ENCODE measurements around the gene SLC19A1. TPM values are rescaled to one million over a fixed set of nuclear protein-coding genes. Genes with fewer than 3 reads are reported as not detected.

The SLC19A1 gene
- 5.2 and 8.2 TPM in 2 replicates for total RNA-seq
- 9.8 TPM for polyA plus RNA-seq (2012)

DNA sequence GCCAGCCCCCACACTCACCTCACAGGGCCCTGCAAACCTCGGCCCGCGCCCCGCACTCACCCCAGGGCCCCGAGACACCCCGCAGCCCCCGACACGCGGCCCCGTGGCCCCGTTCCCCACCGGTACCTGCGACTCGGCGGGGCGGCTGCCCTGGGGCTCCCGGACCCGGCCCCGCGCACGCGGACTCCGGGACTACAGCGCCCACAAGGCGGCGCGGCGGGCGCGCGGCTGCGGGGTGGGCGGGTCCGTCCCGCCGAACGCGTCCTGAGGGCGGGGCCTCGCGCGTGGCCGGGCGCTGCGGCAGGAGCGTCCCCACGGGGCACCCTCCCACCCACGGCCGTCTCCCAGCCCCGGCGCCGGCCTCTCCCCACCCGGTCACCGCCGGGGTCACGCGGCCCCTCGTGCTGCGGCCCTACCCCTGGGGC, at the start of gene SLC19A1:
Gene SLC19A1 (minus strand): TSS at position 199 of the 425 bp plus-strand sequence. CDS start 4,481 bp downstream, outside the sequence.
- DNase-seq (ENCODE audit: low read depth), result peak; percentile 62

DNA sequence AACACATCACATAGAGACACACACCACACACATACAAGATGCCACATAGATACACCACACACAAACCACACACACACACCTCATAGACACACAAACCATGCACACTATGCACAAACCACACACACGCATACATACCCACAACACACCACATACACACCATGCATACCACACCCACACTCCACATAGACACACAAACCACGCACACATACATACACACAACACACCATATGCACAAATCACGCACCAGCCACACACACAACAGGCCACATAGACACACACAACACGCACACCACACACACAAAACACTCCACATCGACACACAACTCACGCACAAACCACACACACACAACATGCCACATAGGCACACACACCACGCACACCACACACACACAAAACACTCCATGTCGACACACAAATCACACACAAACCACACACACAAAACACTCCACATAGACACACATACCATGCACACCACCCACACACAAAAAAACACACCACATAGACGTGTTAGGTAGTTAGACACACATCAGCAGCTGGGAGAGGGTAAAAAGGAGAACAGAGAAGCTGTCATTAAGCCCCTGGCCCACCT, 49.5 kb upstream of the SLC19A1 start:
- DNase-seq (ENCODE audit: low read depth), result no peak

DNA sequence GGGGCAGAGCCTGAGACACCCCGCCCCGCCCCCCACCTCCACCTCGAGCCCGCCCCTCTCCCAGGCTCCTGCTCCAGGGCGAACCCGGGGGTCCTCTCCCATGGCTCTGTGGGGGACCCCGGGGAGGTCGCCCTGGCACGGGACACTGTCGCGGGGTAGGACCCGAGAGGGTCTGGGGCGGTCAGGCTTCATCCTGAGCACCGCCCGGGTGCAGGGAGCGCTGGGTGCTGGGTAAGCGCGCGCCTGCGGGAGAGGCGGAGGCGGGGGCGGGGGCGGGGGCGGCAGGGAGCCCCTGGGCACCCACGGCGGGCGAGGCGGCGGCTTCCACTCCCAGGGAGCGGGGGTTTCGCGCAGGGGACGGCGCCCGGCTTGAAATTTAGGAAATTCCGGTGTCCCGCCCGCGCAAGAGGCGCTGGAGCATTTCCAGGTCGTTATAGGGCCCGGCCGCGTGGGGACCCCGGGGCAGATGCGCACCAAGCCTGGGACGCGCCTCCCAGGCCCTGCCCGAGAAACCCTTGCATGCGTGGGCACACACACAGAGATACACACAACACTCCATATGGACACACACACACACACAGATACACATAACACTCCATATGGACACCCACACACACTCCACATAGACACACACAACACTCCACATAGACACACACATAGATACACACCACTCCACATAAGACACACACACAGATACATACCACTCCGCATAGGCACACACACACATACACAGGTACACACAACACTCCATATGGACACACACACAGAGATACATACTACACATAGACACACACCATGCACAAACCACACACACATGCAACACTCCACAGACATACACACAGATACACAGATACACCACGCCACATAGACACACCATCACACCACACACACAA, 48.7 kb upstream of the SLC19A1 start:
- no peak for DNase-seq (ENCODE audit: low read depth)

DNA sequence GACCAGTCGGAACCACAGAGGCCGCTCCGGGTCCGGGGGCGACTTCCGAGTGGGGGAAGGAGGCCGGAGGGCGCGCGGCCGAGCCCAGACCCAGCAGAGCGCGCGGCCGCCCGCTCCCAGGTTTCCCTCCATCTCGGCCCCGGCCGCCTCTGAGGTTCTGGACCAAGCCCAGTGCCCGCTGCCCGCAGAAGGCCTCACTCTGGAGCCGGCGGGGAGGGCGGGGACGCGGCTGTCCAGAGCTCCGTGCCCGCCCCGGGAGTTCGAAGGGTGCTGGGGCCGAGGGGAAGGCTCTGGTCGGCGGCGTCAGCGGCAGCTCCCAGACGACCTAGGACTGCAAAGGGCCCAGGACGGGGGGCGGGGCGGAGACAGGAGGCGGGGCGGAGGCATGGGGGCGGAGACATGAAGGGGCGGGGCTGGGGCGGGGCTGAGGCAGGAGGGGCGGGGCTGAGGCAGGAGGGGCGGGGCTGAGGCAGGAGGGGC, 48.0 kb upstream of the SLC19A1 start:
- DNase-seq (ENCODE audit: low read depth), result no peak

DNA sequence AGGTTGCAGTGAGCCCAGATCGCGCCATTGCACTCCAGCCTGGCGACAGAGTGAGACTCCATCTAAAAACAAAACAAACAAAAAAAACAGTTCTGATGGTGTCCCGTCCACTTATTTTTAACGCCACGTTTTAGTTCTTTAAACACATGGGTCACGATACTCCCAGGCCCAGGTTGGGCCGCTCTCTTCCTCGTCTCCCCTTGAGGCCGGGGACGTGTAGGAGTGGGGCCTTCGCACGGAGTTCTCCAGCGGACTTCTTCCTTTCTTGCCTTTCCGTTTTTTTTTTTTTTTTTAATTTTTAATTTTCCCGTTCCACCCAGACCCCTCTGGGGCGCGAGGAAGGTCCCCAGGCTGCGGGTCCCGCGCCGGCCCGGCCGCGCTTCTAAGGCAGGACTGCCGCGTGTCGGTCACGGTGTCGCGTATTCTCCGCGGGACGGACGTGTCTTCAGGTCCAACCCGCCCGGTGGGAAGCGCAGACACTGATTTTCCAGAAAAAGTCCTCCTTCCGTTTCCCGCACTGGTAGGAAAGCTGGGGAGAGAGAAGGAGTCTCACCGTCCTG, 47.5 kb upstream of the SLC19A1 start:
- no peak for DNase-seq (ENCODE audit: low read depth)

DNA sequence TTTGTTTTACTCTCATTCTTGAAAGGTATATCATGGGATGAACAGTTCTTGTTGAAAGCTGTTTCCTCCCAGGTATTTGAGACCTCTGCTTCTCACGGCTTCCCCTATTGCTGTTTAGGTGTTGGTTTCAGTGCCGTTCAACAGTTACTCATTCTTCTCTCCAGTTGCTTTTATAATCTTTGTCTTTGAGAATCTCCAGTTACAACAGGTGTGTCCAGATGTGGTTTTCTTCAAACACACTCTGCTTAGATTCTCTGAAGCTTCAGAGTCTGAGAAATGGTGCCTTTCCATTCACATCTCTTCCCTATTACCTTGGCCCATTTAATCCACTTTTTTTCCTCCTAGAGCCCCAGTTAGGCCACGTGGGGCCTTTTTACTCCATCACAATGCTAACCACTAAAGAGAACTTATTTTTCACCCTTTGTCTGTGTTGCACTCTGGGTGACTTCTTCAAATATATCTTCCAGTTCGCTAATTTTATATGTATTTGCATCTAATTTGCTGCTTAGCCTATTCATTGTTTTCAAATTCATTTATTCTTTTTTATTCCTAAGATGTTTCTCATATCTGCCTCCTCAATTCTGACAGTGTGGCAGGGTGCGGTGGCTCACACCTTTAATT, 46.7 kb upstream of the SLC19A1 start:
- no peak for DNase-seq (ENCODE audit: low read depth)

DNA sequence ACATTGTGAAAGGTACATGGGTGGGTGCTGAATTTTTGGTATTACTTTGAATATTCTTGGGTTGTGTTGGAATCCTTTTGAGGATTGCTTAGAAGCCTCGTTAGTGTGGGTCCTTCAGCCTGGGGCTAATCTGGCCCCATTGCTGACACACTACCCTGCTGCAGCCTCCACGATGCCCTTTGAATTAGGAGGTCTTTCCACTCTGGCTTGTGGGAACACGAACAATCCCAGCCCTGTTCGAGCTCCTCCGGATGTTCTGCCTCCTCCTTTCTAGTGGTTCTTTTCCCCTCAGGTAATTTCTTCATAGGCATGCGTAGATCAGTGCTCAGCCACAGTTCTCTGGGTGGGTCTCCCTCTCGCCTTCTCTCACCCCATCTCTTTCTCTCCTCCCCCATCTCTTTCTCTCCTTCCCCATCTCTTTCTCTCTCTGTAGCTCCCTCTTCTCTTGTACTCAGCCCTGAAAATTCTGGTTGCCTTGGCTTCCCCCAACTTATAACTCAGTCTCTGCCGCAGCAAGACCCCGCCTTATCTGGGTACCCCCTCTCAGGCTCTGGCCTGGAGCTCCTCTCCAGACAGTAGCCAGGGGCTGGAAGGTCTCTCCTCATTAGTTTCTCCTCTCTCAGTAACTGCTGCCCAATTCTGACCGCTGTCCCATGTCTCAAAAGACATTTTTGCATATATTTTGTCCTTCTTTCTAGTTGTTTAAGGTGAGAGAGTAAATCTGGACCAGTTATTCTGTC, 46.0 kb upstream of the SLC19A1 start:
- DNase-seq (ENCODE audit: low read depth), result no peak

DNA sequence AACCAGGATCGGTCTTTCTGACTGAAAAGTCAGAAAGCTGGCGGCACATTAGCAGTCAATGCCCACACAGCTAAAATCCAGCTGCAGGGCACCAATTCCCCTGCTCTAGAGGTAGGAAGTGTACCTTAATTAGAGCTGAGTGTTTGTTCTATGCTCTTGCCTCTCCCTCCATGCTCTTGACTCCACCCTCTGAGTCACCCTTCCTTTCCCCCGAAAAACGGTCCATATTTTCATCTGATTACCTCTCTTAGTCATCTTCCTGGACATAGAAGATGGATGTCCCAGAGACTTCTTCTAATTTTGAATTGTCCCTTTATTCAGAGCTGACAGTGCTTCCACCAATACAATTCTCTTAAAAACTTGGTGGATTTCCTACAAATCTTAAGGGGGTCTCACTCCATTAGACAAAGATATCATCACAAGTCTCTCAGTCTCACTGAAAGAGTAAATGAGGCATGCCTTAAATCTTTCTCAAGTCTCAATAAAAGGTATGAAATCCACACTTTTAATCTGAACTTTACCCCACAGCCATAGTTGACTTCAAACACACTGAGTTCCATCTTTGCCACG, 44.1 kb upstream of the SLC19A1 start:
- DNase-seq (ENCODE audit: low read depth), result no peak

DNA sequence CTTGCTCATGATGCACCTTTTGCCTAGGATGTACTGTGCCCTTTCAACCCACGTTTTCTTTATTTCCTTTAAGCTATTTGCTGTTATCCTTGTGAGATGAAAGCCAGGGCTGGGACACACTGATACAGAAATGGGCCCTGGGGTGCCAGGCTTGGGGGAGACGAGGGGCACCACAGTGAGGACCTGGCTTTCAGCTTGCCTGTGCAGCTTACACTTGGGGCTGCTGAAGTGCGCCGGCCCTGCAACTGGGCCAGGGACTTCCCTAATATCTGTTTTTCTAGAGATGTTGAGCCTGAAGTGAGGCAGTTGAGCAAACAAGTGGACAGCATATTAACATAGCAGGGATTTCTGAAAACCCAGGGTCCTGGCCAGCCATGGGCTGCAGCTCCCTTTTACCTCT, 42.5 kb upstream of the SLC19A1 start:
- DNase-seq (ENCODE audit: low read depth), result no peak

DNA sequence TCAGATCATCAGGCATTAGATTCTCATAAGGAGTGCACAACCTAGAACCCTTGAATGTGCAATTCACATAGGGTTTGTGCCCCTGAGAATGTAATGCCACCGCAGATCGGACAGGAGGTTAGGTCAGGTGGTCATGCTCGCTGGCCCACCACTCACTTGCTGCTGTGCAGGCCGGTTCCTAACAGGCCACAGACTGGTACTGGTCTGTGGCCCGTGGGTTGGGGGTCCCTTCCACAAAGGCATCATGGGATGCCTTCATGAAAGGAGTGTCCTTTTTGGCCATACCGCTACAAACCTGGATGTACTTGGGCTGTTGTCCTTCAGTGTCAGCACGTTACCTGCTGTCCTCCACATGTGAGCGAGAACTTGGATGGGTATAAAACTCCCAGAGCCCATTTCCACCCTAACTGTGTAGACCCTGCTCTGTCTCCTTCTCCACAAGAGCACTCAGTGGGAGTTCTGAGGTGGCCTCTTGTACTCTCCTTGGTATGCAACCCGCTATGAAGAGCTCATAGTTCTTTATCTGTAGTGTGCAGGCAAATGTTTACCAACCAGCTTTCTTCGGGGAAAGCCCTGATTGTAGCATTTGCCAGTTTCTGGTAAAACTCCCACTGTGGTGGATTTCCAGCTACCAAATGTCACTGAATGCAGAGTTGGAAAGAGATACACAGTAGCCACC, 41.7 kb upstream of the SLC19A1 start:
- DNase-seq (ENCODE audit: low read depth), result no peak

DNA sequence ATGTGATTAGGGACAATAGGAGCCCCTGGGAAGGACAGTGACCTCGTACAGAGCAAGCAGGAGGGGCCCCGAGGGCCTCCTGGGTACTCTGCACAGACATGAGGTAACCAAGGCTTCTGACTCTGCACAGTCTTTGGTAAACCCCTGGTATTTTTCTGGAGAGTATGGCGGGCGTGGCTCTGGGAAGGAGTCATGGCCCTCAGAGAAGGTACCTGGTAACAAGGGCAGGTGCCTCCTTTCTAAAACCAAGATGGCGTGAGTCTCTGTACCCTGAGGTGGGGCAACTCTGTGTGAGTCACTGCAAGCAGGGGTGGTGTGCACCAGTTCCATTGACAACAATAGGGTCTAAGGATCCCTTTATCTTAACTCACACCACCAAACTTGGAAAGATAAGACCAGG, 39.9 kb upstream of the SLC19A1 start:
- DNase-seq (ENCODE audit: low read depth), result no peak

DNA sequence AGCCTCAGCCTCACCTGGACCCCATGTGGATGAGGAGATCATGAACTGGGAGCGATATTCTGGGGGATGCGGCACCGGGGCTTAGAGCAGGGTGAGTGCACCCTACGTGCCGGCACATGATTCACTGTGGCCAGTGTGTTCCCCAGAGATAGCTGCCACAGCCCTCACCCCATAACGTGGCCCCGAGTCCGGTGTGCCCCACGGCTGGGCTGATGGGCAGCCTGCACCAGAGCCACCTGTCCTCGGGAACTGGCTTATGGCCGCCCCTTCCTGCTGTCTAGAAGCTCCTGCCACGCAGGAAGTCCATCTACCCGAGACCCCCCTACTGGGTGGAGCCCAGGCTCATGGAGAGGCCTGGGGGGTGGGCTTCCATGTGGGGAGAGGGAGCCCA, 39.1 kb upstream of the SLC19A1 start:
- DNase-seq (ENCODE audit: low read depth), result no peak

DNA sequence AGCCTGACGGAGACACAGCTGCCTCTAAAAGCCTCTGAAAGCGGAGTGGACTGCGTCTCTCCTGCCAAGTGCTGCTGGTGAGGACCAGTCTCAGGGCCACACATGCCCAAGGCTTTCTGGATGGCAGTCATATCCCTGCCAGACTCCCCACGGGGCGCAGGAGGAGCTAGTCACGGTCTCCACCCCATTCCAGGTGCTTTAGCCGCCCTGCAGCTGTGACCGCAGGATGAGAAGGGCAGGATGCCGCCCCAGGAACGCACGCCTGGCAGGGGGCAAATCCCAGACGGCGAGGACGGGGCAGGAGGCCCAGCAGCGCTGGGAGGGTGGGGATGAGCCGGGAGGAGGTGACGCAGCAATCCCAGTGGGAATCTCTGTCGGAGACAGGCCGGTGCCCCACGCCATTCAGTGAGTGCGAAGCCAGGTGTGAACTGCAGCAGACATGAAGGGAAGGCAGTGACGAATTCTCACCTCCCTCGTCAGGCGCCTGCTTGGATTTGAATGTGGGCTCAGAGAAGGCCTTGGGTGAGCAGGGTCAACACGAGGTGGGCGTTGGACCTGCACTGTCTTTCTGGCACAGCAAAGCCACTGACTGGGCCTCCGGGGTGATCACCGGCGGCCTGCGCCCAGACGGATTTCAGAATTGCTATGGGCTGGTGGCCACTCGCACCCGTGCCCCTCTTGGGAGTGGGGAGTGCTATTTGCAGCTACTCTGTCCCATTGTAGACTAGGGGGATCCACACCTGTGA, 38.5 kb upstream of the SLC19A1 start:
- DNase-seq (ENCODE audit: low read depth), result no peak

DNA sequence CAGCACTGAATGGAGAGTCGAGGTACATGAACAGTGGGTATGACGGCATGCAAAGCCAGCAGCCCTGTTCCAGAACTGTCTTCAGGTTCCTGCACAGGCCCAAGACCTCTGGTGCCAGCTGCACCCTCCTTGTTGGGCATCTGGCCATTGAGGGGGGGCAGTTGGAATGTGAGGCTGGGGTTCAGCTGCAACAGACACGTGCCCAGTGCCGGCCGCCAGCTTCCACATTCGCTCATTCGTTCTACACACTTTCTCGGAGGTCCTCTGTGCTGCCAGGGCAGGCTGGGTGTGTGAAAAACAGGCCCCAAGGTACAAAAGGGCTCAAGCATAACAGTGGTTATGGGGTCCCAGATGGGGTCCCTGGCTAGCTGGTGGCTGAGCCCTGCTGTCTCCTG, 37.9 kb upstream of the SLC19A1 start:
- no peak for DNase-seq (ENCODE audit: low read depth)

DNA sequence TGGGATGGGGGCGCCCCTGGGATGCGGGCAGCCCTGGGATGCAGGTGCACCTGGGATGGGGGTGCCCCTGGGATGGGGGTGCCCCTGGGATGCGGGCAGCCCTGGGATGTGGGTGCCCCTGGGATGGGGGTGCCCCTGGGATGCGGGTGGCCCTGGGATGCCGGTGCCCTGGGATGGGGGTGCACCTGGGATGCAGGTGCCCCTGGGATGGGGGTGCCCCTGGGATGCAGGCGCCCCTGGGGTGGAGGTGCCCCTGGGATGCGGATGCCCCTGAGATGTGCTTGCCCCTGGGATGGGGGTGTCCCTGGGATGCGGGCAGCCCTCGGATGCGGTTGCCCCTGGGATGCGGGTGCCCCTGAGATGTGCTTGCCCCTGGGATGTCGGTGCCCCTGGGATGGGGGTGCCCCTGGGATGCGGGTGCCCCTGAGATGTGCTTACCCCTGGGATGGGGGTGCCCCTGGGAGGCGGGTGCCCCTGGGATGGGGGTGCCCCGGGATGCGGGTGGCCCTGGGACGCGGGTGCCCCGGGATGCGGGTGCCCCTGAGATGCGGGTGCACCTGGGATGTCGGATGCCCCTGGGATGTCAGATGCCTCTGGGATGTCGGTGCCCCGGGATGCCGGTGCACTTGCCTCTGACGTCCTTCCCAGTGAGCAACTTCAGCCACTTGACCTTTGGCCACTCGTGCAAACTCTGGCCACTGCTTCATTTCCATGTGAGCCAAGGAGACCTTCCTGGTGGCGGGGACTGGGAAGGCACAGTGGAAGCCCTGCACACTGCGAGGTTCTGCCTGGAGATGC, 37.3 kb upstream of the SLC19A1 start:
- DNase-seq (ENCODE audit: low read depth), result no peak

DNA sequence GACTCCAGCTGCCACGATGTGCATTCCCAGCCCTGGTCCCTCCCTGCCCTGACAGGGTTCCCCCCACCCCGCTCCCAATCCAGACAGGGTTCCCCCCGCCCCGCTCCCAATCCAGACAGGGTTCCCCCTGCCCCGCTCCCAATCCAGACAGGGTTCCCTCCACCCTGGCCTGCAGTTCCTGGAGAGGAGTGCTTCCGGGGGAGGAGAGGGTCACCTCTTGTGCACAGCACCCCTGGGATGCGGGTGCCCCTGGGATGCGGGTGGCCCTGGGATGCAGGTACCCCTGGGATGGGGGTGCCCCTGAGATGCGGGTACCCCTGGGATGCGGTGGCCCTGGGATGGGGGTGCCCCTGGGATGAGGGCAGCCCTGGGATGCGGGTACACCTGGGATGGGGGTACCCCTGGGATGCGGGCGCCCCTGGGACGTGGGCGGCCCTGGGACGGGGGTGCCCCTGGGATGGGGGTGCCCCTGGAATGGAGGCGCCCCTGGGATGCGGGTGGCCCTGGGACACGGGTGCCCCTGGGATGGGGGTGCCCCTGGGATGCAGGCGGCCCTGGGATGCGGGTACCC, 36.7 kb upstream of the SLC19A1 start:
- DNase-seq (ENCODE audit: low read depth), result no peak

DNA sequence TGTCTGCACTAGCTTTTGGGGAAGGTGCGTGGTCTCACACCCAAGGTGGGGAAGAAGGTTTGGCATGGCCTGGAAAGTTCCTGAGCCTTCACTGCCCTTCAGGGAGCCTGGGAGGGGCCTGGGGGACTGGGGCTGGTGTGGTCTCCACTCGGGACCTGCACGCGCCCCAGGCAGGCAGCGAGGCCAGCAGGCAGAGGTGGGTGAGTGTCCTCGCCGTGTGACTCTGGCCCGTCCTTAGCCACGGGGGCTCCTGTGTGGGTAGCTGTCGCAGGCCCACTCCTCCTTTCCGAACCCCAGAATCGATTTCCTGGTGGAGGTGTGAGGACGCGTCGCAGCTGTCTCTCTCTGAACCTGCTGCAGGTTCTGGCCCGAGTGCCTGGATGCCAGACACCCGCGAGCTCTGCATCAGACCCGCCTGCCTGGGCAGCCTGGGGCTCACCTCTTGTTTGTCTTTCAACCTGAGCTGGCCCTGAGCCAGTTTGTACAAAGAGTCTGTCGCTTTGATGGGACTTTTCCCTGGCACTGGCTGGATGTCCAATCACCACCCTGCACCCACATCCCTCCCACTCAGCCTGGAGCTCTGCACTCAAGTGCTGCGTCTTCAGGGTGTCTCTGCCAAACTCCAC, 36.0 kb upstream of the SLC19A1 start:
- DNase-seq (ENCODE audit: low read depth), result no peak

DNA sequence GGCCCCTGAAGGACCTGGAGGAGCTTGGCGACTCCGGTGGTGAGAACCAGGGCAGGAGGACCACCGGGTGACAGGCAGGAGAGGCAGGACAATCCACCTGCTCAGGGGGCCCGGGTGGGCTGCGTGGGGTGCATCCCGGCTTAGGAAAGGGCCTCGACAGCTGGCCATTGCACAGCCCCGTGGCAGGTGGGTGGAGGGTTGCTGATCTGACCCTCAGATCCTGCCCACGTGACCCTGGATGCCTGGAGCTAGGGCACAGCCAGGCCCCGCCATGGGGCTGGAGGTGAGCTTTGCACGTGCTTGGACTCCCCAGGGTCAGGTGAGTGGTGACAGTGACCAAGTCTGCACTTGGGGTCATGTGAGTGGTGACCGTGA, 35.5 kb upstream of the SLC19A1 start:
- DNase-seq (ENCODE audit: low read depth), result no peak

Data from myocyte (in vitro differentiated cells).